GM12891 (cell line): ENCODE results near the gene ARHGEF12.

Experiments used
- PAX5 ChIP-seq: IDR thresholded peaks from 2 replicates; pipeline ENCODE4 v1.6.1; 2011; ENCODE audit warnings: low read length, moderate library complexity, mild to moderate bottlenecking; ENCODE audit not compliant: insufficient read depth, severe bottlenecking
- POLR2A ChIP-seq: IDR thresholded peaks from 2 replicates; pipeline ENCODE4 v1.6.1; 2011; ENCODE audit warnings: low read depth, low read length, control low read depth
- POLR2AphosphoS5 ChIP-seq: IDR thresholded peaks from 2 replicates; pipeline ENCODE4 v1.6.1; 2011; ENCODE audit warnings: low read depth, low read length, control low read depth
- POU2F2 ChIP-seq: IDR thresholded peaks from 2 replicates; pipeline ENCODE4 v1.6.1; 2011; ENCODE audit warnings: low read depth, mild to moderate bottlenecking, control low read depth, low read length, moderate library complexity
- SPI1 ChIP-seq: IDR thresholded peaks from 2 replicates; pipeline ENCODE4 v1.6.1; 2011; ENCODE audit warnings: low read depth, low read length, control low read depth
- TAF1 ChIP-seq: IDR thresholded peaks from 2 replicates; pipeline ENCODE4 v1.6.1; 2011; ENCODE audit warnings: low read depth, low read length, control low read depth

DNA sequence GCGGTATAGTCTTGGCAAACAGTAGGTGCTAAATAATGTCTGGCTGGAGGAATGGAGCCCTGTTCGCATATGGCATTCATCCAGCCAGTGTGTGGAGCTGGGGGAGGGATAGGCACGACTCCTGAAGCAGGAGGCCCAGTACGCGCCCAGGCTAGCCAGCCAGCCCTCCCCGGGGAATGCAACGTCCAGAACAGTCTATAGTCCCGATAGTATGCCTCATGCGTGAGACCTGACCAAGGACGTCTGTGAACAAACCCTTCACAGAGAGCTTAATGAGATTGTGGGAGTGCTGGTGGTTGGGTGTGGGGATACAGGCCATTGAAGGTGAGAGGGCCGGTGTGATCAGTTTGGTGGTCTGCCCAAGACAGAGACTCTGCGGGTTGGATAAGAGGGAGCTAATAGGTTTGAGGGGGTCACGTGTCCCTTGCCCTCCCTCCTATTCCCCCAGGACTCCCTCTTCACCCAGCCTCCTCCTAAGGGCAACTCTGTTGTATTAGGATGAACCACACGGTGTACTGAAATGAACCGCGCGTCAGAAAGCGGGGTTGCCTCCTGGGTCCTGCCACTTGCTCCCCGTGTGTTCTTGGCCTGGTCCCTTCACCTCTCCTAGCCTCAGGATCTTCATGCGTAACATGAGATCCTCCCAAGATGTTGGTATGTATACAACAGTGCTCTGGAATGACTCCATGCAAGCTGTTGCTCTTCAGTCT lies 174.3 kb downstream of the ARHGEF12 start:
- TF ChIP-seq PAX5 (no peak), POLR2A (no peak), POLR2AphosphoS5 (no peak), POU2F2 (no peak), TAF1 (no peak), SPI1 (no peak)
